ENCODE measurements around the gene YWHAG.
"Not testable (repeated sequence)": the region's sequence is repeated elsewhere in the genome, so short reads cannot be mapped to it uniquely, and the experiment has no call there.

The YWHAG gene

GRCh38 chr7:76358481-76359110 is at the start of gene YWHAG:
TSS of gene YWHAG (minus strand) at chr7:76358991. CDS start at chr7:76358808, 183 bp downstream.
- DNase-seq (ENCODE audit: low read depth in 2 of 2): peak; percentile 66 to 86

DNA sequence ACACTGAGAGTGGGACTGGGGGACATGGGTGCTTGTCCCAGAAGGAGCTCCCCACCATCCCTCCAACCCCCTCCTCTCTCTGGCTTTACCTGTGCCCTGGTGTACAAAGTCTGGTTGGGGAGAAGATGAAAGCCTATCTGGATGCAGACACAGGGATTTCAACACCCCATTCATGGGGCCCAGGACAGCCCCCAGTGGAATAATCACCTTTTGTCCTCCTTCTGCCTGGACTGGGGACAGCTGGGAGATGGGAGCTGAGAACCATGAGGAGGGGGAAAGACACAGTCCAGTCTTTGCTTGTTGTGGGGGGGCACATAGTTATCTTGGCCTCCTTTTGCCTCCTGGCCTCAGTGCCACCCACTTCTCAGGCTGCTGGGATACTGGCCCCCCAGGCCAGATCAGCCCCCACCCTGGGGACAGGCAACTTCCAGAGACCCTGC is 49.4 kb upstream of the YWHAG start:
- DNase-seq (ENCODE audit: low read depth in 2 of 2): no peak

GRCh38 chr7:76407718-76408117 is 48.9 kb upstream of the YWHAG start:
- DNase-seq (ENCODE audit: low read depth in 2 of 2): no peak

GRCh38 chr7:76405738-76406137 is 46.9 kb upstream of the YWHAG start:
- no peak for DNase-seq (ENCODE audit: low read depth in 2 of 2)

DNA sequence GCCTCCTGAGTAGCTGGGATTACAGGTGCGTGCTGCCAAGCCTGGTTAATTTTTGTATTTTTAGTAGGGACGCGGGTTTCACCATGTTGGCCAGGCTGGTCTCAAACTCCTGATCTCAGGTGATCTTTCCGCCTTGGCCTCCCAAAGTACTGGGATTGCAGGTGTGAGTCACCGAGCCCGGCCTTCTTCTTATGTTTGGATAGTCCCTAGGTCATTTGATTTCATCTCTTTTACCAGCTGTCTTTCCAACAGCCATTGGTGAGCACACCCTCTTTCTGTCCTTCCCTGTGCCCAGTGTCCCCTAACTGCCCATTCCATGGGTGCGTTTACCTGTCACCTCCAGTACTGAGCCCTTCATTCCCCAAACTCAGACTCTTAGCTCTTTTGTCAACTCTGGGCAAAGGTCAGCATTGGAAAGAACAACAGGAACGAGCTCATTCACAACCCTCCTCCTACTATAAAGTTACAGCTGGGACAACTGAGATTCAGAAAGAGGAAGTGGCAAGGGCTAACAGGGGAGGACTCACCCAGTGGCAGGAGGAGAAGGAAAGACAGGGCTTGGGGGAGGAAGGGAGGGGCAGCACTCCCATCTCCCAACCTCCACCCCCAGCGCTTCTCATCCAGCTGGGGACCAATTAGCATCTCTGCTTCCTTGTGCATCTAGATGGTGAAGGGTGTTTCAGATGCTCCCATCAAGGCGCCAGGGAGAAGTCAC is 45.1 kb upstream of the YWHAG start:
- no peak for DNase-seq (ENCODE audit: low read depth in 2 of 2)

GRCh38 chr7:76403097-76403496 is 44.3 kb upstream of the YWHAG start:
- not testable (repeated sequence) for DNase-seq (ENCODE audit: low read depth in 2 of 2)

DNA sequence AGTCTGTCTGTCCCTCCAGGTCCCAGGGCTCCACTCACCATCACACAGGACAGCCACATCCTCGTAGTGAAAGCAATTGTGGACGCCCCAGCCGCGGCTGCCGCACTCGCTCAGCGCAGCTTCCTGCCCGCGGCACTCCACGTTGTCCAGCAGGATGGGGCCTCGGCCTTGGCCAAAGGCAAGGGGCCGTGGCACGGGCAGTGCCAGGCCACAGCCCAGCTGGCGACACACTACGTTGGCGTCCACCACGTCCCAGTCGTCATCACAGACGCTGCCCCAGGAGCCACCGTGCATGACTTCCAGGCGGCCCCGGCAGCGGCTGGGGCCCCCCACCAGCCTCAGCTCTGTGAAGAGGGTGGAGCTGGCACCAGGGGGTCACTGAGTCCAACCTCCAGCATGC is 41.5 kb upstream of the YWHAG start:
- DNase-seq (ENCODE audit: low read depth in 2 of 2): no peak

DNA sequence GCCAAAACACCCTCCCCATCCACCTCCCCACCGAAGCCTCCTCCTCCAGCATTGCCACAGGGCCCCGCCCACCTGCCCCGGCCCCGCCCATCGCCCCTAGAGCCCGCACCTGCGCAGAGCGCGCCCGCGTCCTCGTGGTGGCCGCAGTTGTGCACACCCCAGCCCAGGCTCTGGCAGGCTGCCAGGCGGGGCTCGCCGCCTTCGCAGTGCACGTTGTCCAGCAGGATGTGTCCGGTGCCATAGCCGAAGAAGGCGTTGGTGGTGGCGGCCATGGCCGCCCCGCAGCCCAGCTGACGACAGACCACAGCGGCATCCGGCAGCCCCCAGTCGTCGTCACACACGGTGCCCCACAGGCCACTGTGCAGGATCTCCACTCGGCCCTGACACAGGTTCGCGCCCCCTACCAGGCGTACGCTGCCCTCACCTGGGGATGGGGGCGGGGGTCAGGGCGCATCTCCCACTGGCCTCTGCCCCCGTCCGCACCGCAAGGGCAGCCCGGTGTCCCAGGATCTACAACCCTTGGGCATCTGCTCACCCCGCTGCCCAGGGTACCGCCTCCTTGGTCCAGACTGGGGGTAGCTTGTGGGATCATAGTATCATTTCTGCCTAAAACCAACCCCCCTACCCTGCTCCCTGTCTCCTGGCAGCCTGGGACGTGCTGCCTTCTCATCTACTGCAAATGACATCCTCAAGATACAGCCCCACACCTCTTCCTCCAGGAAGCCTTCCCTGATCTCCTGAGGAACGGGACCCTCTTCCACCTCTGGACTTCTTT is 38.8 kb upstream of the YWHAG start:
- peak; percentile 74 to 80 for DNase-seq (ENCODE audit: low read depth in 2 of 2)

- DNase-seq (ENCODE audit: low read depth in 2 of 2): no peak
Measured at GRCh38 chr7:76396864-76397263, 38.1 kb upstream of the YWHAG start.

DNA sequence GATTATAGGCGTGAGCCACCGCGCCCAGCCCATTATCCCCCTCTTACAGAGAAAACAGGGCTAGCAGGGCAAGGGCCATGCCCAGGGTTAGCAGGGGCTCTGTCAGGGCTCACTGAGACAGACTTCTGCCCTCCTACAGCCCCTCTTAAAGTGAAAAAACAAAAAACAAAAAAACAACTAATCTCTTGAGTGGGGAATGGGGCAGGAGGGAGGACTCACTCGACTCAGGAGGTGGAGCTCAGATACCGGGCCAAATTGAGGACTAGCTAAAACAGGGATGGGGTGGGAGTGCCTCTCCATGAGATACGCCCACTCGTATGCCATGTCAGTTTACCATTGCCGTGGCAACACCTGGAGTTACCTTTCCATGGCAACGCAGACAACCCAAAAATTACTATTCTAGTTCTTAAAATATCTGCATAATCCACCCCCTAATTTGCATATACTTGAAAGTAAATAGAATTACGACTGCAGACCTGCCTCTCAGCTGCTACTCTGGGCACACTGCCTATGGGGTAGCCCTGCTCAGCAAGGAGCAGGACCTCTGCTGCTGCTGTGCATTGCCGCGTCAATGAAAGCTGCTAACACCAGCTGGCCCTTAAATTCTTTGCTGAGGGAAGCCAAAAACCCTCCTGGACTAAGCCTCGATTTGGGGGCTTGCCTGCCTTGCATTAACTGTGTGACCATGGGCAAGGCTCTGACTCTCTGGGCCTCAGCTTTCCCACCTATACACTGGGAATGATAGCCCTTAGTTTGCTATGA is 37.4 kb upstream of the YWHAG start:
- no peak for DNase-seq (ENCODE audit: low read depth in 2 of 2)

DNA sequence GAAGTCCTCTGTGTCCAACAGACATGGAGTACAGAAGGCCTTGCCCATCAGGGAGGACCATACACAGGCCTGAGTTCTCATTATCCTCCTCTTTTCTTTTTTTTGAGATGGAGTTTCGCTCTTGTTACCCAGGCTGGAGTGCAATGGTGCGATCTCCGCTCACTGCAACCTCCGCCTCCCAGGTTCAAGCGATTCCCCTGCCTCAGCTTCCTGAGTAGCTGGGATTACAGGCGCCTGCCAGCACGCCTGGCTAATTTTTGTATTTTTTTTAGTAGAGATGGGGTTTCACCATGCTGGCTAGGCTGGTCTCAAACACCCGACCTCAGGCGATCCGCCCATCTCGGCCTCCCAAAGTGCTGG is 36.8 kb upstream of the YWHAG start:
- DNase-seq (ENCODE audit: low read depth in 2 of 2): not testable (repeated sequence)

- no peak for DNase-seq (ENCODE audit: low read depth in 2 of 2)
Measured at GRCh38 chr7:76394957-76395356, 36.2 kb upstream of the YWHAG start.

- DNase-seq (ENCODE audit: low read depth in 2 of 2): peak; percentile 76 to 90
Measured at GRCh38 chr7:76393116-76394031, 34.6 kb upstream of the YWHAG start.

- DNase-seq (ENCODE audit: low read depth in 2 of 2): no peak
Measured at GRCh38 chr7:76392531-76393115, 33.8 kb upstream of the YWHAG start.

DNA sequence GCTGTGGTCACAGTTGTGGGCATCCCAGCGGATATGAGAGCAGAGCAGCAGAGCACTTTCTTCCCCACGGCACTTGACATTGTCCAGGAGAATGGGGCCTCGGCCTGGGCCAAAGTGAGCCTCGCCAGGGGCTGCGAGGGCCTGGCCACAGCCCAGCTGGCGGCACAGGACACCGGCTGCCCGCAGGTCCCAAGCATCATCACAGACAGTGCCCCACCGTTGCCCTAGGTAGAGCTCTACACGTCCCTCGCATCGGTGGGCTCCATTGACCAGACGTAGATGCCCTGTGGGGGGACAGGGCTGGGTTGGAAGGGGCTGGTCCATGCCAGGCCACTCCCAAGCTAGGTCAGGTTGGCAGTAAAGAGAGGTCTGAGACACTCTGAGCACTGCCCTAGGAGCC is 31.3 kb upstream of the YWHAG start:
- DNase-seq (ENCODE audit: low read depth in 2 of 2): no peak

DNA sequence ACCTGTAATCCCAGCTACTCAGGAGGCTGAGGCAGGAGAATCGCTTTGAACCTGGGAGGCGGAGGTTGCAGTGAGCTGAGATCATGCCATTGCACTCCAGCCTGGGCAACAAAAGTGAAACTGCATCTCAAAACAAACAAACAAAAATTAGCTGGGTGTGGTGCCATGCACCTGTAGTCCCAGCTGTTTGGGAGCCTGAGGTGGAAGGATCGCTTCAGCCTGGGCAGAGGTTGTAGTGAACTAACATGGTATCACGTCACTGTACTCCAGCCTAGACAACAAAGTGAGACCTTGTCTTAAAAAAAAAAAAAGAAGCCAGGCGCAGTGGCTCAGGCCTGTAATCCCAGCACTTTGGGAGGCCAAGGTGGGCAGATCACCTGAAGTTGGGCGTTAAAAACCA is 29.0 kb upstream of the YWHAG start:
- DNase-seq (ENCODE audit: low read depth in 2 of 2): not testable (repeated sequence)

GRCh38 chr7:76386691-76387260 is 28.0 kb upstream of the YWHAG start:
- no peak for DNase-seq (ENCODE audit: low read depth in 2 of 2)

- no peak for DNase-seq (ENCODE audit: low read depth in 2 of 2)
Measured at GRCh38 chr7:76383089-76383944, 24.5 kb upstream of the YWHAG start.

DNA sequence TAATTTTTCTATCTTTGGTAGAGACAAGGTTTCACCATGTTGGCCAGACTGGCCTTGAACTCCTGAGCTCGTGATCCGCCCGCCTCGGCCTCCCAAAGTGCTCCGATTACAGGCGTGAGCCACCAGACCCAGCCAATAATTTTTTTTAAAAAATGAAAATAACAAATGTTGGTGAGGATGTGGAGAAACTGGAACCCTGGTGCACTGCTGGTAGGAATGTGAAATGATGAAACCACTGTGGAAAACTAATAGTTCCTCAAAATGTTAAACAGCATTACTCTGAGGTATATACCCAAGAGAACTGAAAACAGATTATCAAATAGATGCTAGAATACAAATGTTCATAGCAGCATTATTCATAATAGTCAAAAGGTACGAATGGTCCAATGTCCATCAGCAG is 23.0 kb upstream of the YWHAG start:
- no peak for DNase-seq (ENCODE audit: low read depth in 2 of 2)

All from stimulated activated CD8-positive, alpha-beta memory T cell treated with anti-CD3 and anti-CD28 coated beads, Interleukin-7, amount 100 ng/mL, for 4 hours (primary cell).